ENCODE data around the gene TNFAIP2. TPM values are rescaled to one million over a fixed set of nuclear protein-coding genes. Genes with fewer than 3 reads are reported as not detected.

Gene TNFAIP2
- total and polyA plus RNA-seq, 8 donors = 28.4 to 237 (median 34.7) TPM

DNA sequence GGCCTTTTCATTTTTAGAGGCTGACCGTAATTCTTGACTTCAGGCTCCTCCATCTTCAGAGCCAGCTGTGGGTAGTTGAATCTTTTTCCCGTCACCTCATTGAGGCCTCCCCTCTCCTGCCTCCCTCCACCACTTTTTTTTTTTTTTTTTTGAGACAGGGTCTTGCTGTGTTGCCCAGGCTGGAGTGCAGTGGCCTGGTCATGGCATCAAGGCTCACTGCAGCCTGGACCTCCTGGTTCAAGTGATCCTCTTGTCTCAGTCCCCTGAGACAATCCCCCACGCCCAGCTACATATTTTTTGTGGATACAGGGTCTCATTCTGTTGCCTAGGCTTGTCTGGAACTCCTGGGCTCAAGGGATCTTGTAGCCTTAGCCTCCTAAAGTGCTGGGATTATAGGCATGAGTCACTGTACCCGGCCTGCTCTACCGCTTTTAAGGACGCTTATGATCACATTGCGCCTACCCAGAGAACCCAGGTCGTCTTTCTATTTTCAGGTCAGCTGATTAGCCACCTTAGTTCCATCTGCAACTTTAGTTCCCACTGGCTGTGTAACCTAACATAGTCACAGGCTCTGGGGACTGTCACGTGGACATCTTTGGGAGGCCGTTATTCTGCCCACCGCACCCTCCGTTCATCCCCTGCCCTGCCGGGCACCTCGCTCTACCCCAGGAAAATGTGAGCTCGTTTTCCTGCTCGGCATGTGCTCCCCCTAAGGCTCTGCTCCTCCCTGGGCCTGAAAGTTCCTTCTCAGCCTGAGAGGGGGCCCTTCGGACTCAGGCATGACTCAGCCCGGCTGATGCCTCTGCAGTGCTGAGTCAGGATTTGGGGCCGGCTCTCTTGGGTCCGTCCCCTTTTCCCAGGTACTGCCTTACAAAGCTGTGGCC, 13.4 kb downstream of the TNFAIP2 start:
- Histone ChIP-seq H3K4me1 (peaks cover 0 to 39% of the 10 kb centered on the region in 2 donors), H3K27me3 (peaks cover 0 to 29% of the 10 kb centered on the region in 2 donors), H3K27ac (no peak overlapping the region), H3K9me3 (no peaks in the 10 kb centered on the region), H3K4me3 (no peak overlapping the region), H3K36me3 (peaks cover 0 to 58% of the 10 kb centered on the region in 2 donors)
- DNase-seq (peak in 2 of 4 donors; percentile 41 to 42), ATAC-seq (peak; percentile 32)
- intact Hi-C loops (cut with DNase I) = no loop called here
- TF ChIP-seq, protein P1, sequence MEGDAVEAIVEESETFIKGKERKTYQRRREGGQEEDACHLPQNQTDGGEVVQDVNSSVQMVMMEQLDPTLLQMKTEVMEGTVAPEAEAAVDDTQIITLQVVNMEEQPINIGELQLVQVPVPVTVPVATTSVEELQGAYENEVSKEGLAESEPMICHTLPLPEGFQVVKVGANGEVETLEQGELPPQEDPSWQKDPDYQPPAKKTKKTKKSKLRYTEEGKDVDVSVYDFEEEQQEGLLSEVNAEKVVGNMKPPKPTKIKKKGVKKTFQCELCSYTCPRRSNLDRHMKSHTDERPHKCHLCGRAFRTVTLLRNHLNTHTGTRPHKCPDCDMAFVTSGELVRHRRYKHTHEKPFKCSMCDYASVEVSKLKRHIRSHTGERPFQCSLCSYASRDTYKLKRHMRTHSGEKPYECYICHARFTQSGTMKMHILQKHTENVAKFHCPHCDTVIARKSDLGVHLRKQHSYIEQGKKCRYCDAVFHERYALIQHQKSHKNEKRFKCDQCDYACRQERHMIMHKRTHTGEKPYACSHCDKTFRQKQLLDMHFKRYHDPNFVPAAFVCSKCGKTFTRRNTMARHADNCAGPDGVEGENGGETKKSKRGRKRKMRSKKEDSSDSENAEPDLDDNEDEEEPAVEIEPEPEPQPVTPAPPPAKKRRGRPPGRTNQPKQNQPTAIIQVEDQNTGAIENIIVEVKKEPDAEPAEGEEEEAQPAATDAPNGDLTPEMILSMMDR (IDR thresholded peaks at IDR 0.05) = no peak

DNA sequence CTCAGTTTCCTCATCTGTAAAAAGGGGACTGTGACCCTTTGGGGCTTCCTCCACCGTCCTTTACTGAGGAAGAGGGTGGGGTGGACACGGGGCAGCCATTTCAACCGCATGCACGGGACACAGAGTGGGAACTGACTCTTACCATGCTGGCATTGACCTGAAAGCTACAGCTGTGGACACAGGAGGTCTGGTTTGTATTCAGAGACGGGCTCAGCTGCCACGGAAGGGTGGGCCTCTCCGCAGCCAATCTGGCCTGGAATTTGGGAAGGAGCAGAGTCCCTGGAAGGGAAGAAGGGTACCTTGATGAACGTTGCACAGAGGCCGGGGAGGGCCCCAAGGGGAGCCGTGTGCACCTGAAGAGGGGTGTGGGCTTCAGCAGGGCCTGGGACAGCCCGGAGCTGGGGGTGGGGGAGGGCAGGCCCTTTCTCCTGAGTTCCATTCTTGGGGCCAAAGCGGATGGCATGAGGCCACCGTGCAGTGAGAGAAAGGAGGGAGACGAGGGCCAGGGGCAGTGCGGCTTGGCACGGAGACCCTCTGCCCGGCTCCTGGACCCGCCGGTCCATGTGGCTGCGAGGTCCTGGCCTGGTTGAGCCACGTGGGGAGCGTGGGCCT, 14.5 kb downstream of the TNFAIP2 start:
- peak overlapping the region in 1 of 2 donors; percentile 18 for H3K27ac ChIP-seq
- DNase-seq = peak in 1 of 4 donors; percentile 78
- peaks cover 0 to 34% of the 10 kb centered on the region in 2 donors for H3K4me1 ChIP-seq
- peaks cover 0 to 40% of the 10 kb centered on the region in 2 donors for H3K27me3 ChIP-seq
- H3K4me3 ChIP-seq = no peak overlapping the region
- intact Hi-C loops (cut with DNase I) = no loop called here
- TF ChIP-seq, protein P1 (IDR thresholded peaks at IDR 0.05) = no peak
- no peaks in the 10 kb centered on the region for H3K9me3 ChIP-seq
- no peak for ATAC-seq
- H3K36me3 ChIP-seq = peaks cover 0 to 46% of the 10 kb centered on the region in 2 donors

DNA sequence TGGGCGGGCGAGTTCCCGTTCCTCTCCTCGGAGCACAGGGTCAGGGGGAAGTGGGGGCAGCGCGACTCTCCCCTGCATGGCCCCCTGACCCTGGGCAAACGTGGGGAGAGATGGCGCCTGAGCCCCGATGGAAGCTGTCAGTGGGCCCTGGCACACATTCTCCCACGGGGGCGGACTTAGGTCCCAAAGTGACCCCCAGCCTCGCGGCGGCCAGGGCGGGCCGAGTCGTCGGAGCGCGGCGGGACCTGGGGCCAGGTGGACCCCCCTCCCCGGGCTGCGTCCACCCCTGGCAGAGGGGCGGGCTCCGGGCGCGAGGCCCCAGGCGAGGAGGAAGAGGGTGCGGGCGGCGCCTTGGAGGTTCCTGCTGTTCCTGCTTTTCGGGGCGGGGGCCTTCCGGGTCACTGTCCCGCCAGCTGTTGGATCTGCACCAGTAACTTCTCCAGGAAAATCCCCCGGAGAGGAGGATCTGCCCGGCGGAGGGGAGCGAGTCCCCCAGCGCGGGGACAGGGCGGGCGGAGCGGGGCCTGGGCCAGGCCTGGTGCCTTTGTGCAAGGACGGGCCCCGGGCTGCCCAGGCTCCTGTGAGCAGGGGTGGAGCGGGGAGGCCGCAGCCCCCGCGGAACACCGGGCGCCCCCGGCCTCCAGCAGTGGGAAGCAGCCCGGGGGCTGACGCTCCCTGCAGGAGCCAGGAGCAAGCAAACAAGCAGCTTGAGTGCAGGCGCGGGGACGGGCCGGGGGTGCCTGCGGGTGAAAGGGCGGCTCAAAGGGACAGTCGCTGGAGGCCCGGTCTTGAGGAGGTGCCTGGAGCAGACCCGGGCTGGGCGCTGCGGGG, 15.3 kb downstream of the TNFAIP2 start:
- H3K9me3 ChIP-seq = no peaks in the 10 kb centered on the region
- peak overlapping the region in 1 of 2 donors; percentile 18 for H3K27ac ChIP-seq
- peak in 1 of 4 donors; percentile 85 for DNase-seq
- intact Hi-C loops (cut with DNase I) = no loop called here
- peaks cover 0 to 48% of the 10 kb centered on the region in 2 donors for H3K27me3 ChIP-seq
- ATAC-seq = peak; percentile 13
- H3K4me3 ChIP-seq = peak overlapping the region in 1 of 2 donors; percentile 7
- H3K36me3 ChIP-seq = peaks cover 0 to 39% of the 10 kb centered on the region in 2 donors
- peaks cover 0 to 34% of the 10 kb centered on the region in 2 donors for H3K4me1 ChIP-seq
- TF ChIP-seq, protein P1 (IDR thresholded peaks at IDR 0.05) = no peak

DNA sequence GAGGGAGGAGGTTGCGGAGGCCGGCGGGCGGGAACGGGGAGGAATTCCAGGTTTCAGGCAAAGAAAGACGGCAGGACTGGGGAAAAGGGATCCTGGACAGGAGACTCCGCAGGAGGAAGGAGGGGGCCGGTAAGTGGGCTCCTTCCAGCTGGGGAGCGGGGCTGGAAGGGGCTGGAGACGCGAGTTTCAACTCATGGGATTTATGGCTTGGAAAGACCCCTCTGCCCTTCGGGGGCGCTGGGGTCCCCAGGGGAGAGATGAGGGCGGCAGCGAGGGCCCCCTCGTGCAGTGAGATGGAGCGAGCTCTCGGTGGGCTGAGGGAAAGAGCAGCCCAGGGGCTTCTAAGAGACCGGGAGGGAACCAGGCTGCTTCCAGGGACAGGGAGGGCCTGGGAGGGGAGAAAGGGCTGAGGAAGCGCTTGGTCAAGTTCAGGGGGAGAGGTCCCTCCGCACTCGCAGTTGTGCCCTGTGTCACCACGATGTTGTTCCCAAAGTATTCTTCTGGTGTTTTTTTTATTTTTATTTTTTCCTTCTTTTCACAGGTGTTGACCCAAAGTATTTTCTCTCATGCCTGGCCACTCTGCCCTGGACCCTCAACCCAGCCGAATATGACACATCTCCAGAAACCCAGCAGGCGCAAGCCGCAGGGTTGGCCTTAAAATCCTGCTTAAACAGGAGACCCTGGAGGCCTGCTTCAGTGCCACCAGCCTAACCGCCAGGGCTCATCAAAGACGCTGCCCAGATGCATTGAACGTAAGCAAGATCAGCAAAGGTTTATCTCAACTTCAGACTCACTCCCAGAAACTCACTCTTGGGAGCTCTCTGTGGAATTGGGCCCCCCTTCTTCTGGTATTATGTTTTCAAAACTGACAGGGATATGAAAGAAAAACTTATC, 16.1 kb downstream of the TNFAIP2 start:
- TF ChIP-seq, protein P1 (IDR thresholded peaks at IDR 0.05) = no peak
- intact Hi-C loops (cut with DNase I) = no loop called here
- DNase-seq = peak in 1 of 4 donors; percentile 37
- no peaks in the 10 kb centered on the region for H3K9me3 ChIP-seq
- peaks cover 0 to 49% of the 10 kb centered on the region in 2 donors for H3K27me3 ChIP-seq
- H3K4me1 ChIP-seq = peaks cover 0 to 34% of the 10 kb centered on the region in 2 donors
- H3K27ac ChIP-seq = peak overlapping the region in 1 of 2 donors; percentile 18
- no peak for ATAC-seq
- H3K36me3 ChIP-seq = peaks cover 0 to 30% of the 10 kb centered on the region in 2 donors
- H3K4me3 ChIP-seq = peak overlapping the region in 1 of 2 donors; percentile 7

All from left lung (tissue), 10 donors.